Caco-2 (cell line): ENCODE measurements around the gene CMKLR1. TPM values are rescaled to one million over a fixed set of nuclear protein-coding genes. Genes with fewer than 3 reads are reported as not detected.

Experiments used
- BruUV-seq: library from RNA; stranded (reverse); fragments of 400-500 nt; replicated peaks from 2 replicates; lab custom pipeline; 2021; lab: Mats Ljungman, UMichigan
- CTCF ChIA-PET: fragments of 300-600 bp; sonication (Branson Sonifier 250); formaldehyde crosslinking; loops from one replicate; lab custom pipeline; 2022; ENCODE audit warnings: antibody characterized with exemption; lab: Charles Lee
- POLR2A ChIA-PET: fragments of 300-600 bp; sonication (Branson Sonifier 250); formaldehyde crosslinking; loops from one replicate; lab custom pipeline; 2022; ENCODE audit warnings: antibody characterized with exemption; lab: Charles Lee
- DNase-seq, 2 experiments: peaks; one replicate each; pipeline versions ENCODE4 v3.0.0 to v3.0.0-alpha.2; 2020 to 2022
- H3K27me3 ChIP-seq: replicated peaks from 2 replicates; pipeline ENCODE4 v1.6.0; 2011; ENCODE audit warnings: low read length; ENCODE audit not compliant: control insufficient read depth, insufficient read depth
- H3K36me3 ChIP-seq: 2 replicates; pipeline ENCODE4 v1.5.1; 2011; ENCODE audit warnings: low read length; ENCODE audit not compliant: control insufficient read depth, insufficient read depth
- H3K4me1 ChIP-seq: fragments of 250-450 bp; sonication (Bioruptor Pico); 2 replicates; pipeline ENCODE4 v1.5.1; 2020; ENCODE audit warnings: mild to moderate bottlenecking
- H3K4me3 ChIP-seq: 2 replicates; pipeline ENCODE4 v1.5.1; 2011; ENCODE audit warnings: low read depth, mild to moderate bottlenecking, control low read depth, low read length
- H3K9me3 ChIP-seq: fragments of 250-450 bp; sonication (Bioruptor Pico); 2 replicates; pipeline ENCODE4 v1.5.1; 2020; ENCODE audit warnings: mild to moderate bottlenecking, moderate library complexity
- H3K27ac Mint-ChIP-seq: one replicate; pipeline ENCODE4 v1.8.0; 2022; ENCODE audit warnings: mixed read lengths; ENCODE audit not compliant: unreplicated experiment
- H3K27me3 Mint-ChIP-seq: one replicate; pipeline ENCODE4 v1.8.0; 2022; ENCODE audit warnings: mixed read lengths; ENCODE audit not compliant: insufficient read depth, unreplicated experiment
- H3K36me3 Mint-ChIP-seq: one replicate; pipeline ENCODE4 v1.8.0; 2022; ENCODE audit warnings: mild to moderate bottlenecking, mixed read lengths; ENCODE audit not compliant: insufficient read depth, unreplicated experiment
- H3K4me1 Mint-ChIP-seq: one replicate; pipeline ENCODE4 v1.8.0; 2022; ENCODE audit warnings: low read depth, mixed read lengths; ENCODE audit not compliant: unreplicated experiment
- H3K4me3 Mint-ChIP-seq: one replicate; pipeline ENCODE4 v1.8.0; 2022; ENCODE audit warnings: mild to moderate bottlenecking, moderate library complexity, mixed read lengths; ENCODE audit not compliant: unreplicated experiment
- H3K9me3 Mint-ChIP-seq: one replicate; pipeline ENCODE4 v1.8.0; 2022; ENCODE audit warnings: mixed read lengths; ENCODE audit not compliant: unreplicated experiment
- CTCF ChIP-seq, 2 experiments: fragments of 200-600 bp in 1 of 2; IDR thresholded peaks; 1 replicate in 1 of 2; 2 replicates in 1 of 2; pipeline versions ENCODE4 v1.5.1 to v1.8.0; 2011 to 2022; ENCODE audit warnings: antibody characterized with exemption in 1 of 2, control low read depth in 1 of 2, inconsistent platforms in 1 of 2, low read depth in 1 of 2, low read length in 1 of 2, mild to moderate bottlenecking in 1 of 2, moderate library complexity in 1 of 2; ENCODE audit not compliant: insufficient read depth in 1 of 2, severe bottlenecking in 1 of 2, unreplicated experiment in 1 of 2
- intact Hi-C: fragments of 100-400 bp; cut with micrococcal nuclease; formaldehyde crosslinking; loops from one replicate; pipeline ENCODE4 v1.10.0; 2022; ENCODE audit not compliant: unreplicated experiment
- total RNA-seq: library from RNA; stranded (reverse); gene quantifications from 2 replicates; pipeline ENCODE4 v1.2.3, GENCODE V29; 2022

The CMKLR1 gene
- total RNA-seq, 1 experiment from 2014 or later: not detected

GRCh38 chr12:108325018-108325358, 14.1 kb downstream of the CMKLR1 start:
- no peaks in the 10 kb centered on the region for H3K36me3 ChIP-seq
- peaks cover 3% of the 10 kb centered on the region for H3K27me3 Mint-ChIP-seq
- no TSS peak for BruUV-seq
- POLR2A ChIA-PET: no interaction called here
- no peak overlapping the region for H3K4me3 Mint-ChIP-seq
- H3K27me3 ChIP-seq: no peaks in the 10 kb centered on the region
- no peak for TF ChIP-seq CTCF (IDR thresholded peaks at IDR 0.05; ENCODE audit: insufficient read depth in 1 of 2, low read depth in 1 of 2, low read length in 1 of 2, severe bottlenecking in 1 of 2, unreplicated experiment in 1 of 2)
- H3K27ac Mint-ChIP-seq: no peak overlapping the region
- DNase-seq: no peak
- H3K4me3 ChIP-seq: no peak overlapping the region
- H3K9me3 ChIP-seq: no peaks in the 10 kb centered on the region
- H3K4me1 ChIP-seq: no peaks in the 10 kb centered on the region
- CTCF ChIA-PET: no interaction called here
- no peaks in the 10 kb centered on the region for H3K9me3 Mint-ChIP-seq
- H3K4me1 Mint-ChIP-seq: no peaks in the 10 kb centered on the region
- H3K36me3 Mint-ChIP-seq: no peaks in the 10 kb centered on the region
- intact Hi-C loops: no loop called here

GRCh38 chr12:108324351-108325017, 14.6 kb downstream of the CMKLR1 start:
- Mint-ChIP-seq H3K27me3 (peaks cover 3% of the 10 kb centered on the region), H3K9me3 (no peaks in the 10 kb centered on the region), H3K27ac (no peak overlapping the region), H3K36me3 (no peaks in the 10 kb centered on the region), H3K4me3 (no peak overlapping the region), H3K4me1 (no peaks in the 10 kb centered on the region)
- no peak overlapping the region for H3K4me3 ChIP-seq
- no TSS peak for BruUV-seq
- H3K9me3 ChIP-seq: no peaks in the 10 kb centered on the region
- H3K36me3 ChIP-seq: no peaks in the 10 kb centered on the region
- intact Hi-C loops: no loop called here
- CTCF ChIA-PET: no interaction called here
- H3K27me3 ChIP-seq: no peaks in the 10 kb centered on the region
- H3K4me1 ChIP-seq: no peaks in the 10 kb centered on the region
- TF ChIP-seq CTCF (IDR thresholded peaks at IDR 0.05; ENCODE audit: insufficient read depth in 1 of 2, low read depth in 1 of 2, low read length in 1 of 2, severe bottlenecking in 1 of 2, unreplicated experiment in 1 of 2): no peak
- POLR2A ChIA-PET: no interaction called here
- no peak for DNase-seq

- H3K4me3 Mint-ChIP-seq: no peak overlapping the region
- Histone ChIP-seq H3K36me3 (no peaks in the 10 kb centered on the region), H3K4me1 (no peaks in the 10 kb centered on the region), H3K9me3 (no peaks in the 10 kb centered on the region), H3K27me3 (no peaks in the 10 kb centered on the region), H3K4me3 (no peak overlapping the region)
- intact Hi-C loops: no loop called here
- POLR2A ChIA-PET: no interaction called here
- no peaks in the 10 kb centered on the region for H3K9me3 Mint-ChIP-seq
- no peaks in the 10 kb centered on the region for H3K36me3 Mint-ChIP-seq
- peaks cover 3% of the 10 kb centered on the region for H3K27me3 Mint-ChIP-seq
- no peak for TF ChIP-seq CTCF (IDR thresholded peaks at IDR 0.05; ENCODE audit: insufficient read depth in 1 of 2, low read depth in 1 of 2, low read length in 1 of 2, severe bottlenecking in 1 of 2, unreplicated experiment in 1 of 2)
- no peak overlapping the region for H3K27ac Mint-ChIP-seq
- H3K4me1 Mint-ChIP-seq: no peaks in the 10 kb centered on the region
- CTCF ChIA-PET: no interaction called here
- BruUV-seq: no TSS peak
- no peak for DNase-seq
These were observed 15.5 kb downstream of the CMKLR1 start for GRCh38 chr12:108323581-108323980.
